Kidney (tissue), 14 donors: ENCODE data around the gene CKAP5. TPM values are rescaled to one million over a fixed set of nuclear protein-coding genes. Genes with fewer than 3 reads are reported as not detected.

Experiments
- DNase-seq, 5 donors: peaks; one replicate each; pipeline ENCODE4 v3.0.0-alpha.2; 2013 to 2020
- FAIRE-seq: peaks from 2 replicates; lab custom pipeline; 2012; peaks lifted over from hg19 to GRCh38; lab: Jason Lieb, UNC
- H3K27ac ChIP-seq, 2 donors: one replicate each; pipeline ENCODE4 v1.7.0; 2013; ENCODE audit warnings: low read depth in 2 of 2, low read length in 2 of 2, inconsistent platforms in 1 of 2
- H3K27me3 ChIP-seq: one replicate; pipeline ENCODE4 v1.7.1; 2013; ENCODE audit warnings: low read length, inconsistent platforms; ENCODE audit not compliant: control insufficient read depth, insufficient read depth
- H3K36me3 ChIP-seq, 3 donors: one replicate each; pipeline versions ENCODE4 v1.7.0 to v1.7.1; 2013; ENCODE audit warnings: low read length in 3 of 3, control low read depth in 1 of 3, inconsistent platforms in 1 of 3; ENCODE audit not compliant: insufficient read depth in 3 of 3, control insufficient read depth in 2 of 3
- H3K4me1 ChIP-seq, 3 donors: one replicate each; pipeline versions ENCODE4 v1.7.0 to v1.7.1; 2013; ENCODE audit warnings: low read length in 3 of 3, inconsistent platforms in 1 of 3, low read depth in 1 of 3; ENCODE audit not compliant: control insufficient read depth in 2 of 3, insufficient read depth in 2 of 3
- H3K4me3 ChIP-seq, 3 donors: one replicate each; pipeline versions ENCODE4 v1.7.0 to v1.8.1; 2013; ENCODE audit warnings: low read length in 3 of 3, control low read depth in 1 of 3, inconsistent platforms in 1 of 3
- H3K9ac ChIP-seq, 3 donors: one replicate each; pipeline versions ENCODE4 v1.7.0 to v1.7.1; 2013; ENCODE audit warnings: low read length in 3 of 3, control low read depth in 1 of 3, inconsistent platforms in 1 of 3
- H3K9me3 ChIP-seq, 3 donors: one replicate each; pipeline versions ENCODE4 v1.7.0 to v1.7.1; 2013; ENCODE audit warnings: low read length in 3 of 3, control low read depth in 1 of 3, inconsistent platforms in 1 of 3; ENCODE audit not compliant: control insufficient read depth in 2 of 3, insufficient read depth in 1 of 3
- intact Hi-C: fragments of 100-400 bp; cut with DNase I; formaldehyde crosslinking; loops from one replicate; pipeline ENCODE4 v1.11.1; 2022
- polyA plus RNA-seq: library from polyadenylated mRNA; stranded (reverse); fragments of 350-450 nt; fragmentation: Illumina TruSeq; extraction: RNeasy Lipid Tissue Mini Kit (QIAGEN cat#74804); gene quantifications from one replicate; pipeline ENCODE4 v1.2.3, GENCODE V29; 2014; ENCODE audit warnings: low read depth, low replicate concordance; ENCODE audit not compliant: insufficient read depth
- total RNA-seq: library from RNA; stranded (reverse); fragmentation: NEBNext Ultra II Directional; extraction: Animal tissue kit (Norgen Biotek cat#: 25700); gene quantifications from one replicate; pipeline ENCODE4 v1.2.1, GENCODE V29; 2021
- TF ChIP-seq, protein P1 (sequence below): IDR thresholded peaks from 3 replicates; pipeline ENCODE4 v1.5.1; 2012; ENCODE audit warnings: mild to moderate bottlenecking, moderate library complexity, borderline replicate concordance; ENCODE audit not compliant: insufficient read depth; ENCODE audit errors: extremely low read depth
- donor health status: control.
- donor health status: control.
- donor health status: control.
- donor health status: control.
- donor health status: control.
- donor health status: DM: yes; HTN: yes; CAD: no.
- donor health status: Normal renal cell carcinoma (clear cell type).

Gene CKAP5
- total and polyA plus RNA-seq, 2 donors from 2014 or later: 10.8 to 51.9 TPM

DNA sequence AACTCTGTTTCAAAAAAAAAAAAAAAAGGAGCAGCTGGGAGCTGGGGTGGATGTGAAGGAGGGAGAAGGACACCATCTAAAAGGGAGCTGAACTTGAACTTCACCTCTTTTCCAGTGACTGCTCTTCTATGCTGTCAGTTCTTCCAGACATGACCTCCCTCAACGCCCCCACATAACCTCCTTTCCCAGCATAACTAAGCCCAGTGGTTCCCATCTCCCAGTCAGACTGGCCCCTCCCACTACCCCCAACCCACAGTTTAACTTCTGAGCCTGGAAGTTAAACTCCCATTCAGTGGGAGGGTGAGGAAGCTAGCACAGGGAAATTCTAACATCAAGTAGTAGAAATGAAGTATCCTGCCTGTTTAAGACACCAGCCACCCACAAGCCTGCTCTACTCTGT, 147.5 kb downstream of the CKAP5 start:
- H3K4me1 ChIP-seq: peaks cover 0 to 33% (median 3%) of the 10 kb centered on the region in 3 donors
- peaks cover 2 to 27% (median 24%) of the 10 kb centered on the region in 3 donors for H3K36me3 ChIP-seq
- TF ChIP-seq, protein P1, sequence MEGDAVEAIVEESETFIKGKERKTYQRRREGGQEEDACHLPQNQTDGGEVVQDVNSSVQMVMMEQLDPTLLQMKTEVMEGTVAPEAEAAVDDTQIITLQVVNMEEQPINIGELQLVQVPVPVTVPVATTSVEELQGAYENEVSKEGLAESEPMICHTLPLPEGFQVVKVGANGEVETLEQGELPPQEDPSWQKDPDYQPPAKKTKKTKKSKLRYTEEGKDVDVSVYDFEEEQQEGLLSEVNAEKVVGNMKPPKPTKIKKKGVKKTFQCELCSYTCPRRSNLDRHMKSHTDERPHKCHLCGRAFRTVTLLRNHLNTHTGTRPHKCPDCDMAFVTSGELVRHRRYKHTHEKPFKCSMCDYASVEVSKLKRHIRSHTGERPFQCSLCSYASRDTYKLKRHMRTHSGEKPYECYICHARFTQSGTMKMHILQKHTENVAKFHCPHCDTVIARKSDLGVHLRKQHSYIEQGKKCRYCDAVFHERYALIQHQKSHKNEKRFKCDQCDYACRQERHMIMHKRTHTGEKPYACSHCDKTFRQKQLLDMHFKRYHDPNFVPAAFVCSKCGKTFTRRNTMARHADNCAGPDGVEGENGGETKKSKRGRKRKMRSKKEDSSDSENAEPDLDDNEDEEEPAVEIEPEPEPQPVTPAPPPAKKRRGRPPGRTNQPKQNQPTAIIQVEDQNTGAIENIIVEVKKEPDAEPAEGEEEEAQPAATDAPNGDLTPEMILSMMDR: no peak
- H3K9me3 ChIP-seq: no peaks in the 10 kb centered on the region
- FAIRE-seq (no peak), DNase-seq (peak in 3 of 5 donors; percentile 20 to 45 (median 23))
- peak overlapping the region in 1 of 3 donors; percentile 19 for H3K4me3 ChIP-seq
- no peaks in the 10 kb centered on the region for H3K27me3 ChIP-seq
- intact Hi-C loops: no loop called here
- peak overlapping the region in 1 of 3 donors; percentile 13 for H3K9ac ChIP-seq
- no peak overlapping the region for H3K27ac ChIP-seq

GRCh38 chr11:46697723-46698122, 148.4 kb downstream of the CKAP5 start:
- Histone ChIP-seq H3K36me3 (peaks cover 0 to 20% (median 18%) of the 10 kb centered on the region in 3 donors), H3K4me1 (peaks cover 0 to 33% (median 3%) of the 10 kb centered on the region in 3 donors), H3K9ac (no peak overlapping the region), H3K27me3 (no peaks in the 10 kb centered on the region), H3K9me3 (no peaks in the 10 kb centered on the region), H3K27ac (peak overlapping the region in 1 of 2 donors; percentile 20), H3K4me3 (no peak overlapping the region)
- DNase-seq (no peak), FAIRE-seq (no peak)
- intact Hi-C loops: no loop called here
- TF ChIP-seq, protein P1: no peak

DNA sequence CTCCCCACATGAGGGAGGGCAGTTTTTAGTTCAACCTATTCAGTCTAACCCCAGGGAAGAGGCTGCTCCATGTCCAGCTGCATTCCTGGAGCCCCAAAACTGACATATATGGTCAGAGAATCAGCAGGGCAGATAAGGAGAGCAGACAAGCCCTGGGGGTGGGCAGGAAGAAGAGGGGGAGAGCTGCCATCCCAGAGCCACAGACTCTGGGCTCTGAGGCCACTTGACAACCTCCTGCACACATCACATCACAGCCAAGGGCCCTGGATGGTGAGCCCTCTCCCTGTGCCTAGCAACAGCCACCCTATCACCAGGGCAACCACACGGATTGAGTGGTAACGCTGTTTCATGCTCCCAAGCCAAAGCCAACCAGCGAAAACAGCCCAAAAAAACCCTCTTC, 148.8 kb downstream of the CKAP5 start:
- Histone ChIP-seq H3K27me3 (no peaks in the 10 kb centered on the region), H3K9me3 (no peaks in the 10 kb centered on the region), H3K4me3 (no peak overlapping the region), H3K36me3 (peaks cover 0 to 21% (median 15%) of the 10 kb centered on the region in 3 donors), H3K27ac (peak overlapping the region in 1 of 2 donors; percentile 20), H3K4me1 (peaks cover 0 to 33% (median 3%) of the 10 kb centered on the region in 3 donors), H3K9ac (no peak overlapping the region)
- TF ChIP-seq, protein P1: no peak
- intact Hi-C loops: no loop called here
- FAIRE-seq: no peak
- no peak for DNase-seq

DNA sequence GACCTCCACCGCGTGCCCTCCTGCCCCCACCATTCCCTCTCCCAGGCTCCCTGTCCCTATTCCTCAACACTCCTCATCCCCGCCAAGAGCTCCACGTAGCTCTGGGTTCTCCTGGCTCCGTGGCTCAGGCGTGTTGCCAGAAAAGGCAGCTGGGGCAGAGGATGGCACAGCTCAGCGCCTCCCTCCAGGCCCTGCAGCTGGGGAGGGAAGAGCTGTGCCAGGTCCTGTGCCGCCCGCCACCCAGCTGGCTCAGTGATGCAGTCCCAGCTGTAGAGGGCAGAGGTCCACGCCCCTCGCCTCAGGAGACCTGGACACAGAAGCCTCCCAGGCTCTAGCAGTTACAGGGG, 149.9 kb downstream of the CKAP5 start:
- H3K27ac ChIP-seq: no peak overlapping the region
- intact Hi-C loops: no loop called here
- H3K27me3 ChIP-seq: no peaks in the 10 kb centered on the region
- no peaks in the 10 kb centered on the region for H3K9me3 ChIP-seq
- FAIRE-seq: no peak
- TF ChIP-seq, protein P1: no peak
- H3K4me1 ChIP-seq: peaks cover 0 to 29% (median 3%) of the 10 kb centered on the region in 3 donors
- H3K9ac ChIP-seq: no peak overlapping the region
- H3K4me3 ChIP-seq: no peak overlapping the region
- DNase-seq: no peak
- peaks cover 0 to 23% (median 20%) of the 10 kb centered on the region in 3 donors for H3K36me3 ChIP-seq
